ENCODE results near the gene GEMIN7.

The GEMIN7 gene

GRCh38 chr19:45076851-45077730 is 2.0 kb upstream of the GEMIN7 start:
- Histone ChIP-seq H3K9ac (ENCODE audit: low read depth, low read length) (no peak overlapping the region), H3K36me3 (ENCODE audit: control insufficient read depth, insufficient read depth, low read length) (peaks cover 11% of the 10 kb centered on the region), H3K27me3 (ENCODE audit: control insufficient read depth, insufficient read depth, low read length) (no peaks in the 10 kb centered on the region), H3K4me3 (ENCODE audit: low read depth, low read length) (peak overlapping the region; percentile 35), H3K4me1 (ENCODE audit: control insufficient read depth, insufficient read depth, low read length) (peaks cover 25% of the 10 kb centered on the region), H3K9me3 (ENCODE audit: control insufficient read depth, insufficient read depth, low read length) (no peaks in the 10 kb centered on the region)

GRCh38 chr19:45078390-45079062 is 534 bp upstream of the GEMIN7 start:
- peak overlapping the region; percentile 79 for H3K9ac ChIP-seq (ENCODE audit: low read depth, low read length)
- no peaks in the 10 kb centered on the region for H3K27me3 ChIP-seq (ENCODE audit: control insufficient read depth, insufficient read depth, low read length)
- peaks cover 10% of the 10 kb centered on the region for H3K36me3 ChIP-seq (ENCODE audit: control insufficient read depth, insufficient read depth, low read length)
- H3K9me3 ChIP-seq (ENCODE audit: control insufficient read depth, insufficient read depth, low read length), result no peaks in the 10 kb centered on the region
- H3K4me3 ChIP-seq (ENCODE audit: low read depth, low read length), result peak overlapping the region; percentile 96
- H3K4me1 ChIP-seq (ENCODE audit: control insufficient read depth, insufficient read depth, low read length), result peaks cover 25% of the 10 kb centered on the region

GRCh38 chr19:45079911-45080370 is 881 bp downstream of the GEMIN7 start:
- Histone ChIP-seq H3K4me1 (ENCODE audit: control insufficient read depth, insufficient read depth, low read length) (peaks cover 21% of the 10 kb centered on the region), H3K4me3 (ENCODE audit: low read depth, low read length) (peak overlapping the region; percentile 96), H3K27me3 (ENCODE audit: control insufficient read depth, insufficient read depth, low read length) (no peaks in the 10 kb centered on the region), H3K36me3 (ENCODE audit: control insufficient read depth, insufficient read depth, low read length) (peaks cover 11% of the 10 kb centered on the region), H3K9ac (ENCODE audit: low read depth, low read length) (peak overlapping the region; percentile 96), H3K9me3 (ENCODE audit: control insufficient read depth, insufficient read depth, low read length) (no peaks in the 10 kb centered on the region)

GRCh38 chr19:45082170-45082569 is 3.1 kb downstream of the GEMIN7 start:
- H3K36me3 ChIP-seq (ENCODE audit: control insufficient read depth, insufficient read depth, low read length), result peaks cover 17% of the 10 kb centered on the region
- no peaks in the 10 kb centered on the region for H3K9me3 ChIP-seq (ENCODE audit: control insufficient read depth, insufficient read depth, low read length)
- H3K4me1 ChIP-seq (ENCODE audit: control insufficient read depth, insufficient read depth, low read length), result peaks cover 14% of the 10 kb centered on the region
- H3K27me3 ChIP-seq (ENCODE audit: control insufficient read depth, insufficient read depth, low read length), result no peaks in the 10 kb centered on the region
- no peak overlapping the region for H3K4me3 ChIP-seq (ENCODE audit: low read depth, low read length)
- no peak overlapping the region for H3K9ac ChIP-seq (ENCODE audit: low read depth, low read length)

GRCh38 chr19:45086480-45086879 is 7.4 kb downstream of the GEMIN7 start:
- Histone ChIP-seq H3K4me1 (ENCODE audit: control insufficient read depth, insufficient read depth, low read length) (no peaks in the 10 kb centered on the region), H3K9me3 (ENCODE audit: control insufficient read depth, insufficient read depth, low read length) (no peaks in the 10 kb centered on the region), H3K27me3 (ENCODE audit: control insufficient read depth, insufficient read depth, low read length) (no peaks in the 10 kb centered on the region), H3K4me3 (ENCODE audit: low read depth, low read length) (no peak overlapping the region), H3K9ac (ENCODE audit: low read depth, low read length) (no peak overlapping the region), H3K36me3 (ENCODE audit: control insufficient read depth, insufficient read depth, low read length) (peaks cover 19% of the 10 kb centered on the region)

GRCh38 chr19:45087531-45087930 is 8.5 kb downstream of the GEMIN7 start:
- H3K9me3 ChIP-seq (ENCODE audit: control insufficient read depth, insufficient read depth, low read length), result no peaks in the 10 kb centered on the region
- no peaks in the 10 kb centered on the region for H3K4me1 ChIP-seq (ENCODE audit: control insufficient read depth, insufficient read depth, low read length)
- H3K36me3 ChIP-seq (ENCODE audit: control insufficient read depth, insufficient read depth, low read length), result peaks cover 9% of the 10 kb centered on the region
- no peak overlapping the region for H3K9ac ChIP-seq (ENCODE audit: low read depth, low read length)
- H3K27me3 ChIP-seq (ENCODE audit: control insufficient read depth, insufficient read depth, low read length), result no peaks in the 10 kb centered on the region
- no peak overlapping the region for H3K4me3 ChIP-seq (ENCODE audit: low read depth, low read length)

GRCh38 chr19:45090034-45090433 is 11.0 kb downstream of the GEMIN7 start:
- Histone ChIP-seq H3K9me3 (ENCODE audit: control insufficient read depth, insufficient read depth, low read length) (no peaks in the 10 kb centered on the region), H3K4me1 (ENCODE audit: control insufficient read depth, insufficient read depth, low read length) (peaks cover 5% of the 10 kb centered on the region), H3K36me3 (ENCODE audit: control insufficient read depth, insufficient read depth, low read length) (peaks cover 8% of the 10 kb centered on the region), H3K4me3 (ENCODE audit: low read depth, low read length) (no peak overlapping the region), H3K9ac (ENCODE audit: low read depth, low read length) (no peak overlapping the region), H3K27me3 (ENCODE audit: control insufficient read depth, insufficient read depth, low read length) (no peaks in the 10 kb centered on the region)

GRCh38 chr19:45090606-45091005 is 11.5 kb downstream of the GEMIN7 start:
- Histone ChIP-seq H3K4me3 (ENCODE audit: low read depth, low read length) (peak overlapping the region; percentile 89), H3K36me3 (ENCODE audit: control insufficient read depth, insufficient read depth, low read length) (peaks cover 3% of the 10 kb centered on the region), H3K27me3 (ENCODE audit: control insufficient read depth, insufficient read depth, low read length) (no peaks in the 10 kb centered on the region), H3K9me3 (ENCODE audit: control insufficient read depth, insufficient read depth, low read length) (no peaks in the 10 kb centered on the region), H3K9ac (ENCODE audit: low read depth, low read length) (no peak overlapping the region), H3K4me1 (ENCODE audit: control insufficient read depth, insufficient read depth, low read length) (peaks cover 5% of the 10 kb centered on the region)

GRCh38 chr19:45091031-45091923 is 12.2 kb downstream of the GEMIN7 start:
- Histone ChIP-seq H3K36me3 (ENCODE audit: control insufficient read depth, insufficient read depth, low read length) (peaks cover 7% of the 10 kb centered on the region), H3K9me3 (ENCODE audit: control insufficient read depth, insufficient read depth, low read length) (no peaks in the 10 kb centered on the region), H3K4me3 (ENCODE audit: low read depth, low read length) (peak overlapping the region; percentile 89), H3K4me1 (ENCODE audit: control insufficient read depth, insufficient read depth, low read length) (peaks cover 5% of the 10 kb centered on the region), H3K27me3 (ENCODE audit: control insufficient read depth, insufficient read depth, low read length) (no peaks in the 10 kb centered on the region), H3K9ac (ENCODE audit: low read depth, low read length) (peak overlapping the region; percentile 91)

- peaks cover 9% of the 10 kb centered on the region for H3K4me1 ChIP-seq (ENCODE audit: control insufficient read depth, insufficient read depth, low read length)
Observed at GRCh38 chr19:45092747-45093678, 14.0 kb downstream of the GEMIN7 start, which contains the start of gene PPP1R37. TSS of gene PPP1R37 (plus strand) at chr19:45093179. CDS start at chr19:45093326, 147 bp downstream.

More at GRCh38 chr19:45092747-45093678, 14.0 kb downstream of the GEMIN7 start, which contains the start of gene PPP1R37:
- H3K9me3 ChIP-seq (ENCODE audit: control insufficient read depth, insufficient read depth, low read length), result no peaks in the 10 kb centered on the region
- peak within 1 kb of the TSS; percentile 91 for H3K9ac ChIP-seq (ENCODE audit: low read depth, low read length)
- no peaks in the 10 kb centered on the region for H3K27me3 ChIP-seq (ENCODE audit: control insufficient read depth, insufficient read depth, low read length)
- peaks cover 7% of the 10 kb centered on the region for H3K36me3 ChIP-seq (ENCODE audit: control insufficient read depth, insufficient read depth, low read length)
- H3K4me3 ChIP-seq (ENCODE audit: low read depth, low read length), result peak within 1 kb of the TSS; percentile 89
